WTC11 (cell line): ENCODE measurements around the gene LARGE1.

Experiments used
- FOXJ3 ChIP-seq: sonication (generic); formaldehyde crosslinking; IDR thresholded peaks from 2 replicates; pipeline ENCODE4 v1.9.0; 2021; ENCODE audit warnings: missing genetic modification reagents, mild to moderate bottlenecking, borderline replicate concordance
- GABPB1 ChIP-seq: sonication (generic); formaldehyde crosslinking; IDR thresholded peaks from 2 replicates; pipeline ENCODE4 v1.8.1; 2023; ENCODE audit warnings: mild to moderate bottlenecking, missing genetic modification reagents
- KAT7 ChIP-seq: sonication (generic); formaldehyde crosslinking; IDR thresholded peaks from 2 replicates; pipeline ENCODE4 v1.8.1; 2023; ENCODE audit warnings: missing genetic modification reagents, mild to moderate bottlenecking, borderline replicate concordance
- NFE2L1 ChIP-seq: sonication (generic); formaldehyde crosslinking; IDR thresholded peaks from 2 replicates; pipeline ENCODE4 v1.8.1; 2023; ENCODE audit warnings: missing genetic modification reagents
- NFYB ChIP-seq: sonication (generic); formaldehyde crosslinking; conservative IDR thresholded peaks from 2 replicates; pipeline ENCODE4 v1.8.0; 2022; ENCODE audit warnings: low read depth, missing genetic modification reagents
- NR3C1 ChIP-seq: sonication (generic); formaldehyde crosslinking; conservative IDR thresholded peaks from 2 replicates; pipeline ENCODE4 v1.8.1; 2023; ENCODE audit warnings: low read depth, mild to moderate bottlenecking, missing genetic modification reagents
- ZNF121 ChIP-seq: sonication (generic); formaldehyde crosslinking; IDR thresholded peaks from 2 replicates; pipeline ENCODE4 v1.8.0; 2023; ENCODE audit warnings: missing genetic modification reagents
- ZNF416 ChIP-seq: fragments of 250-450 bp; sonication (Bioruptor Pico); IDR thresholded peaks from 2 replicates; pipeline ENCODE4 v1.9.0; 2021; ENCODE audit warnings: mild to moderate bottlenecking, inconsistent platforms
- TF ChIP-seq, protein P1 (sequence below): fragments of 200-600 bp; IDR thresholded peaks from 2 replicates; pipeline ENCODE4 v1.8.0; 2022; ENCODE audit warnings: antibody characterized with exemption
- TF ChIP-seq, protein P2 (sequence below): fragments of 250-450 bp; sonication (Bioruptor Pico); conservative IDR thresholded peaks from 2 replicates; pipeline ENCODE4 v1.9.0; 2021; ENCODE audit warnings: mild to moderate bottlenecking
- TF ChIP-seq, protein P3 (sequence below): sonication (generic); formaldehyde crosslinking; IDR thresholded peaks from 2 replicates; pipeline ENCODE4 v1.8.1; 2023; ENCODE audit warnings: mild to moderate bottlenecking, moderate library complexity, missing genetic modification reagents
- TF ChIP-seq, protein P4 (sequence below): fragments of 250-450 bp; sonication (Bioruptor Pico); IDR thresholded peaks from 2 replicates; pipeline ENCODE4 v1.9.0; 2021; ENCODE audit warnings: mild to moderate bottlenecking
- TF ChIP-seq, protein P5 (sequence below): sonication (generic); formaldehyde crosslinking; conservative IDR thresholded peaks from 2 replicates; pipeline ENCODE4 v1.8.1; 2022; ENCODE audit warnings: mild to moderate bottlenecking, missing genetic modification reagents
- TF ChIP-seq, protein P6 (sequence below): sonication (generic); formaldehyde crosslinking; IDR thresholded peaks from 2 replicates; pipeline ENCODE4 v1.8.0; 2022; ENCODE audit warnings: mild to moderate bottlenecking, missing genetic modification reagents

DNA sequence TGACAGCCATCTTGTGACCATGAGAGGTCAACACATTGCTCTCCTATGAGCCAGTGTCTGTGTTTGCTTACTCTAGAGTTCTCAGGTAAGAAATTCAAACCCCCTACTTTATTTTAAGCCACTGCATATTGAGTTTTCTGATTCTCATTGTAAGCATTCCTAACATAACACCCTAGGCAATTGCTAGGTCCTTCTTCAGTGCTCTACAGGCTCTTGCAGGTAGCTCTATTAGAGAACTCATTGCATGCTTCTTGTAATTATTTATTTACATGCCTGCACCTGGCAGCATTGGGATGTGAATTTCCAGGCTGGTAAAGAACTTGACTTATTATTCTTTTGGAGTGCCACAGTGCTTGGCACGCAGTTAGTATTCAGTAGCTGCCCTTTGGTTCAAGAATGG is 573.3 kb downstream of the LARGE1 start:
- TF ChIP-seq, protein P1, sequence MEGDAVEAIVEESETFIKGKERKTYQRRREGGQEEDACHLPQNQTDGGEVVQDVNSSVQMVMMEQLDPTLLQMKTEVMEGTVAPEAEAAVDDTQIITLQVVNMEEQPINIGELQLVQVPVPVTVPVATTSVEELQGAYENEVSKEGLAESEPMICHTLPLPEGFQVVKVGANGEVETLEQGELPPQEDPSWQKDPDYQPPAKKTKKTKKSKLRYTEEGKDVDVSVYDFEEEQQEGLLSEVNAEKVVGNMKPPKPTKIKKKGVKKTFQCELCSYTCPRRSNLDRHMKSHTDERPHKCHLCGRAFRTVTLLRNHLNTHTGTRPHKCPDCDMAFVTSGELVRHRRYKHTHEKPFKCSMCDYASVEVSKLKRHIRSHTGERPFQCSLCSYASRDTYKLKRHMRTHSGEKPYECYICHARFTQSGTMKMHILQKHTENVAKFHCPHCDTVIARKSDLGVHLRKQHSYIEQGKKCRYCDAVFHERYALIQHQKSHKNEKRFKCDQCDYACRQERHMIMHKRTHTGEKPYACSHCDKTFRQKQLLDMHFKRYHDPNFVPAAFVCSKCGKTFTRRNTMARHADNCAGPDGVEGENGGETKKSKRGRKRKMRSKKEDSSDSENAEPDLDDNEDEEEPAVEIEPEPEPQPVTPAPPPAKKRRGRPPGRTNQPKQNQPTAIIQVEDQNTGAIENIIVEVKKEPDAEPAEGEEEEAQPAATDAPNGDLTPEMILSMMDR = no peak
- no peak for TF ChIP-seq GABPB1 (CRISPR knock-in tag)
- no peak for TF ChIP-seq ZNF121 (CRISPR knock-in tag)
- no peak for TF ChIP-seq NFYB
- TF ChIP-seq NFE2L1 (CRISPR knock-in tag) = no peak
- TF ChIP-seq, protein P2, sequence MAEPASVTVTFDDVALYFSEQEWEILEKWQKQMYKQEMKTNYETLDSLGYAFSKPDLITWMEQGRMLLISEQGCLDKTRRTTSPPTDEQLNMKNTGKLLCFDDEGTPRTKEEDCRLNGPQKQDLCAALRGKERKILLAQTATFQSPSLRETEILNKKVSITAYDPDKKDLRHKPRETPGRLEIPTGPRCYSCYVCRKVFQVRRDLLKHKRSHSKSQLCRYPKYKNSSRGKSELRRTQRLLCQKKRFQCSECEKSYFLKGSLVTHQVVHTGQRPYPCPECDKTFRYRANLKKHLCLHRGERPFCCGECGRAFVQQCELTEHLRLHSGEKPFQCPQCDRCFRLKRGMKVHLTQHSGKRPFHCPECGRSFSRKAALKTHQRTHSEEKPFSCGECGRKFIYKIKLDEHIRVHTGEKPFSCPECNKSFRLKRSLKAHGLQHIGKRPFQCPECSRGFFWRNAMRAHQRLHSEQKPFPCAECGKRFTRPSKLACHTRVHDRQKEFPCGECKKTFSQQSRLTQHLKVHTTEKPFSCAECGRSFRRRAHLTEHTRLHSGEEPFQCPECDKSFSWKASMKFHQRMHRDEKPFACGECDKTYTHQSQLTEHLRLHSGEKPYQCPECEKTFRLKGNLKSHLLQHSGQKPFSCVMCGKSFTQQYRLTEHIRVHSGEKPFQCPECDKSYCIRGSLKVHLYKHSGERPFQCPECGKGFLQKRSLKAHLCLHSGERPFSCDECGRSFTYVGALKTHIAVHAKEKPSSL = no peak
- TF ChIP-seq FOXJ3 = no peak
- TF ChIP-seq, protein P3, sequence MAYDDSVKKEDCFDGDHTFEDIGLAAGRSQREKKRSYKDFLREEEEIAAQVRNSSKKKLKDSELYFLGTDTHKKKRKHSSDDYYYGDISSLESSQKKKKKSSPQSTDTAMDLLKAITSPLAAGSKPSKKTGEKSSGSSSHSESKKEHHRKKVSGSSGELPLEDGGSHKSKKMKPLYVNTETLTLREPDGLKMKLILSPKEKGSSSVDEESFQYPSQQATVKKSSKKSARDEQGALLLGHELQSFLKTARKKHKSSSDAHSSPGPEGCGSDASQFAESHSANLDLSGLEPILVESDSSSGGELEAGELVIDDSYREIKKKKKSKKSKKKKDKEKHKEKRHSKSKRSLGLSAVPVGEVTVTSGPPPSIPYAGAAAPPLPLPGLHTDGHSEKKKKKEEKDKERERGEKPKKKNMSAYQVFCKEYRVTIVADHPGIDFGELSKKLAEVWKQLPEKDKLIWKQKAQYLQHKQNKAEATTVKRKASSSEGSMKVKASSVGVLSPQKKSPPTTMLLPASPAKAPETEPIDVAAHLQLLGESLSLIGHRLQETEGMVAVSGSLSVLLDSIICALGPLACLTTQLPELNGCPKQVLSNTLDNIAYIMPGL (CRISPR knock-in tag) = no peak
- no peak for TF ChIP-seq NR3C1 (CRISPR knock-in tag)
- TF ChIP-seq, protein P4, sequence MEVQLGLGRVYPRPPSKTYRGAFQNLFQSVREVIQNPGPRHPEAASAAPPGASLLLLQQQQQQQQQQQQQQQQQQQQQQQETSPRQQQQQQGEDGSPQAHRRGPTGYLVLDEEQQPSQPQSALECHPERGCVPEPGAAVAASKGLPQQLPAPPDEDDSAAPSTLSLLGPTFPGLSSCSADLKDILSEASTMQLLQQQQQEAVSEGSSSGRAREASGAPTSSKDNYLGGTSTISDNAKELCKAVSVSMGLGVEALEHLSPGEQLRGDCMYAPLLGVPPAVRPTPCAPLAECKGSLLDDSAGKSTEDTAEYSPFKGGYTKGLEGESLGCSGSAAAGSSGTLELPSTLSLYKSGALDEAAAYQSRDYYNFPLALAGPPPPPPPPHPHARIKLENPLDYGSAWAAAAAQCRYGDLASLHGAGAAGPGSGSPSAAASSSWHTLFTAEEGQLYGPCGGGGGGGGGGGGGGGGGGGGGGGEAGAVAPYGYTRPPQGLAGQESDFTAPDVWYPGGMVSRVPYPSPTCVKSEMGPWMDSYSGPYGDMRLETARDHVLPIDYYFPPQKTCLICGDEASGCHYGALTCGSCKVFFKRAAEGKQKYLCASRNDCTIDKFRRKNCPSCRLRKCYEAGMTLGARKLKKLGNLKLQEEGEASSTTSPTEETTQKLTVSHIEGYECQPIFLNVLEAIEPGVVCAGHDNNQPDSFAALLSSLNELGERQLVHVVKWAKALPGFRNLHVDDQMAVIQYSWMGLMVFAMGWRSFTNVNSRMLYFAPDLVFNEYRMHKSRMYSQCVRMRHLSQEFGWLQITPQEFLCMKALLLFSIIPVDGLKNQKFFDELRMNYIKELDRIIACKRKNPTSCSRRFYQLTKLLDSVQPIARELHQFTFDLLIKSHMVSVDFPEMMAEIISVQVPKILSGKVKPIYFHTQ (CRISPR knock-in tag) = no peak
- no peak for TF ChIP-seq KAT7
- TF ChIP-seq ZNF416 = no peak
- TF ChIP-seq, protein P5, sequence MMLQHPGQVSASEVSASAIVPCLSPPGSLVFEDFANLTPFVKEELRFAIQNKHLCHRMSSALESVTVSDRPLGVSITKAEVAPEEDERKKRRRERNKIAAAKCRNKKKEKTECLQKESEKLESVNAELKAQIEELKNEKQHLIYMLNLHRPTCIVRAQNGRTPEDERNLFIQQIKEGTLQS (CRISPR knock-in tag) = no peak
- TF ChIP-seq, protein P6, sequence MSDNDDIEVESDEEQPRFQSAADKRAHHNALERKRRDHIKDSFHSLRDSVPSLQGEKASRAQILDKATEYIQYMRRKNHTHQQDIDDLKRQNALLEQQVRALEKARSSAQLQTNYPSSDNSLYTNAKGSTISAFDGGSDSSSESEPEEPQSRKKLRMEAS (CRISPR knock-in tag) = no peak
